GM23338 (cell line): ENCODE results near the gene NDUFB2.

Source experiments
- CREB1 ChIP-seq: fragments of 250-450 bp; sonication (Bioruptor Pico); IDR thresholded peaks from 2 replicates; pipeline ENCODE4 v1.5.0; 2020; ENCODE audit warnings: low read depth, mild to moderate bottlenecking, moderate library complexity
- EZH2 ChIP-seq: fragments of 200-600 bp; sonication (generic); IDR thresholded peaks from one replicate; pipeline ENCODE4 v1.8.0; 2017; ENCODE audit warnings: antibody characterized with exemption, mild to moderate bottlenecking, low read depth; ENCODE audit not compliant: unreplicated experiment
- EZH2phosphoT487 ChIP-seq: fragments of 200-600 bp; sonication (generic); IDR thresholded peaks from one replicate; pipeline ENCODE4 v1.8.1; 2018; ENCODE audit warnings: antibody characterized with exemption; ENCODE audit not compliant: unreplicated experiment
- JUNB ChIP-seq: IDR thresholded peaks from one replicate; pipeline ENCODE4 v1.6.1; 2016; ENCODE audit warnings: antibody characterized with exemption; ENCODE audit not compliant: unreplicated experiment
- NANOG ChIP-seq: IDR thresholded peaks from 2 replicates; pipeline ENCODE4 v1.6.1; 2016; ENCODE audit warnings: antibody characterized with exemption, borderline replicate concordance
- POLR2AphosphoS5 ChIP-seq: IDR thresholded peaks from 2 replicates; pipeline ENCODE4 v1.6.1; 2016; ENCODE audit warnings: antibody characterized with exemption, low read depth
- REST ChIP-seq: IDR thresholded peaks from one replicate; pipeline ENCODE4 v1.6.1; 2018; ENCODE audit warnings: antibody characterized with exemption; ENCODE audit not compliant: unreplicated experiment
- STAT1 ChIP-seq: IDR thresholded peaks from one replicate; pipeline ENCODE4 v1.6.1; 2016; ENCODE audit warnings: antibody characterized with exemption; ENCODE audit not compliant: unreplicated experiment
- ZNF114 ChIP-seq: fragments of 250-450 bp; sonication (Bioruptor Pico); IDR thresholded peaks from 2 replicates; pipeline ENCODE4 v1.5.0; 2020; ENCODE audit warnings: mild to moderate bottlenecking, moderate library complexity
- ZNF331 ChIP-seq: fragments of 250-450 bp; sonication (Bioruptor Pico); IDR thresholded peaks from 2 replicates; pipeline ENCODE4 v1.5.0; 2020; ENCODE audit warnings: low read depth, mild to moderate bottlenecking, moderate library complexity
- ZNF462 ChIP-seq: fragments of 250-450 bp; sonication (Bioruptor Pico); IDR thresholded peaks from 2 replicates; pipeline ENCODE4 v1.5.0; 2020; ENCODE audit warnings: mild to moderate bottlenecking, moderate library complexity
- TF ChIP-seq, protein P1 (sequence below), 2 experiments: fragments of 200-600 bp in 1 of 2; sonication (generic) in 1 of 2; conservative IDR thresholded peaks; 2 replicates each; pipeline versions ENCODE4 v1.5.1 to v1.6.1; 2016 to 2017; ENCODE audit warnings: antibody characterized with exemption in 2 of 2, low read depth in 2 of 2, mild to moderate bottlenecking in 2 of 2, moderate library complexity in 1 of 2

- TF ChIP-seq, protein P1, sequence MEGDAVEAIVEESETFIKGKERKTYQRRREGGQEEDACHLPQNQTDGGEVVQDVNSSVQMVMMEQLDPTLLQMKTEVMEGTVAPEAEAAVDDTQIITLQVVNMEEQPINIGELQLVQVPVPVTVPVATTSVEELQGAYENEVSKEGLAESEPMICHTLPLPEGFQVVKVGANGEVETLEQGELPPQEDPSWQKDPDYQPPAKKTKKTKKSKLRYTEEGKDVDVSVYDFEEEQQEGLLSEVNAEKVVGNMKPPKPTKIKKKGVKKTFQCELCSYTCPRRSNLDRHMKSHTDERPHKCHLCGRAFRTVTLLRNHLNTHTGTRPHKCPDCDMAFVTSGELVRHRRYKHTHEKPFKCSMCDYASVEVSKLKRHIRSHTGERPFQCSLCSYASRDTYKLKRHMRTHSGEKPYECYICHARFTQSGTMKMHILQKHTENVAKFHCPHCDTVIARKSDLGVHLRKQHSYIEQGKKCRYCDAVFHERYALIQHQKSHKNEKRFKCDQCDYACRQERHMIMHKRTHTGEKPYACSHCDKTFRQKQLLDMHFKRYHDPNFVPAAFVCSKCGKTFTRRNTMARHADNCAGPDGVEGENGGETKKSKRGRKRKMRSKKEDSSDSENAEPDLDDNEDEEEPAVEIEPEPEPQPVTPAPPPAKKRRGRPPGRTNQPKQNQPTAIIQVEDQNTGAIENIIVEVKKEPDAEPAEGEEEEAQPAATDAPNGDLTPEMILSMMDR (conservative IDR thresholded peaks at IDR 0.05; ENCODE audit: low read depth in 2 of 2) = no peak
- TF ChIP-seq EZH2phosphoT487 (no peak), POLR2AphosphoS5 (no peak), NANOG (no peak), ZNF331 (CRISPR knock-in tag) (no peak), EZH2 (no peak), REST (no peak), JUNB (no peak), ZNF462 (no peak), CREB1 (CRISPR knock-in tag) (no peak), STAT1 (no peak), ZNF114 (CRISPR knock-in tag) (no peak)
Observed at GRCh38 chr7:140655511-140656408, 40.7 kb upstream of the NDUFB2 start.
